B cell (primary cell): Measurements from ENCODE around the gene TMEM106C.

Source experiments
- CTCF ChIP-seq: fragments of 200-600 bp; IDR thresholded peaks from one replicate; pipeline ENCODE4 v1.8.0; 2022; ENCODE audit warnings: antibody characterized with exemption, mild to moderate bottlenecking
- EZH2 ChIP-seq: IDR thresholded peaks from 2 replicates; pipeline ENCODE4 v1.6.1; 2012; ENCODE audit warnings: borderline replicate concordance, low read depth, mild to moderate bottlenecking, moderate library complexity, low read length; ENCODE audit not compliant: insufficient read depth, poor library complexity, severe bottlenecking

- no peak for TF ChIP-seq CTCF
- TF ChIP-seq EZH2 = no peak
Measured at GRCh38 chr12:48015954-48016353, 52.6 kb downstream of the TMEM106C start.
